Fibroblast of lung (primary cell): ENCODE data around the gene C6orf47.
A peak's percentile ranks its signal among the peaks of the same experiment; 100 is the strongest.

Source experiments
- EZH2 ChIP-seq: IDR thresholded peaks from 2 replicates; pipeline ENCODE4 v1.5.1; 2012; ENCODE audit warnings: low read length, control low read depth, mild to moderate bottlenecking; ENCODE audit errors: missing control alignments
- TF ChIP-seq, protein P1 (sequence below), 2 donors: IDR thresholded peaks in 1 of 2; conservative IDR thresholded peaks in 1 of 2; 1 replicate in 1 of 2; 2 replicates in 1 of 2; pipeline ENCODE4 v1.5.1; 2011 to 2012; ENCODE audit warnings: low read length in 2 of 2, control low read depth in 1 of 2, inconsistent platforms in 1 of 2, low read depth in 1 of 2, mild to moderate bottlenecking in 1 of 2

DNA sequence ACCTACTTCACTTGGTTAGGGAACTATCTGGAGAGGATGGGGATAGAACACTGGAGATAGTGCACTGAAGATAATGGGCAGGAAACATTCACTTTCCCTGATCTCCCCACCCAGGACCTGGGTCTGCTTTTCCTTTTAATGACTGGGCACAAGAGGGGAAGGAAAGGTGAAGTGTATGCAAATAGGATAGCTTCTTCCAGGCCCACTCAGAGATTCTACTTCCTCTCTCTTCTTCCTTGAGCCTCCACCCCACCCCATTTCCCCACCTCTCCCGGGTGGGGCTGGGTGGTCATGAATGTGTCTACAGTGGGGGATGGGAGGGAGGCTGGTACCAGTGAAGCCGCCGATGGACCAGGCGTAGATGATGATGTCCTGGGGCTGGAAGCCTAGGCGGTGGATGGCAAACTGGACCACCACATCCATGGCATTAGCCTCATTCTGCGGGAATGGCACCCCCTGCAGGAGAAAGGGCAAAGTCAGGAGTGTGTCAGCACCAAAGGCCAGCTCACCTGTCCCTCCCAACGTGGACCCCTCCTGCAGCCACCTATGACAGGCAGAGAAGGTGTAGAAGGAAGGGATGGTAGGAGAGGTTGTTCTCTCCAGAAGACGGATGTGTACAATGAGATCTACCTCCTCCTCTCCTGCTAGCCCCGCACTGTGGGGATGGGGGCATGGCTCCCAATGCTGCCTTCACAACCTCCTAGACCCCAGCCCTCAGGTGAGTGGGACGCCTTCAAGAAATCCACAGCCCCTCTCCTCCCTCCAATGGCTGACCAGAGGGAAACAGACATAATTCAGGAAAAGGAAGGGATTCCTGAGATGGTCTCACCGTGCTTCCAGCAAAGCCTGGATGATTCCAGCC, 28.9 kb upstream of the C6orf47 start:
- TF ChIP-seq, protein P1, sequence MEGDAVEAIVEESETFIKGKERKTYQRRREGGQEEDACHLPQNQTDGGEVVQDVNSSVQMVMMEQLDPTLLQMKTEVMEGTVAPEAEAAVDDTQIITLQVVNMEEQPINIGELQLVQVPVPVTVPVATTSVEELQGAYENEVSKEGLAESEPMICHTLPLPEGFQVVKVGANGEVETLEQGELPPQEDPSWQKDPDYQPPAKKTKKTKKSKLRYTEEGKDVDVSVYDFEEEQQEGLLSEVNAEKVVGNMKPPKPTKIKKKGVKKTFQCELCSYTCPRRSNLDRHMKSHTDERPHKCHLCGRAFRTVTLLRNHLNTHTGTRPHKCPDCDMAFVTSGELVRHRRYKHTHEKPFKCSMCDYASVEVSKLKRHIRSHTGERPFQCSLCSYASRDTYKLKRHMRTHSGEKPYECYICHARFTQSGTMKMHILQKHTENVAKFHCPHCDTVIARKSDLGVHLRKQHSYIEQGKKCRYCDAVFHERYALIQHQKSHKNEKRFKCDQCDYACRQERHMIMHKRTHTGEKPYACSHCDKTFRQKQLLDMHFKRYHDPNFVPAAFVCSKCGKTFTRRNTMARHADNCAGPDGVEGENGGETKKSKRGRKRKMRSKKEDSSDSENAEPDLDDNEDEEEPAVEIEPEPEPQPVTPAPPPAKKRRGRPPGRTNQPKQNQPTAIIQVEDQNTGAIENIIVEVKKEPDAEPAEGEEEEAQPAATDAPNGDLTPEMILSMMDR (conservative IDR thresholded peaks at IDR 0.05 in 1 of 2, IDR thresholded peaks at IDR 0.05 in 1 of 2; ENCODE audit: low read depth in 1 of 2, low read length in 2 of 2) = peak; percentile 23 to 46
- TF ChIP-seq EZH2 = no peak
